HepG2 (cell line): Measurements from ENCODE around the gene PRRC2A. TPM values are rescaled to one million over a fixed set of nuclear protein-coding genes. Genes with fewer than 3 reads are reported as not detected.

ENCODE experiments used
- KDM4B ChIP-seq: sonication (generic); formaldehyde crosslinking; IDR thresholded peaks from 2 replicates; pipeline ENCODE4 v1.4.0; 2020; ENCODE audit warnings: missing genetic modification reagents
- PHB2 ChIP-seq: fragments of 450-650 bp; IDR thresholded peaks from 2 replicates; pipeline ENCODE4 v1.6.1; 2018; ENCODE audit not compliant: partially characterized antibody
- TFDP1 ChIP-seq: IDR thresholded peaks from 2 replicates; pipeline ENCODE4 v1.6.1; 2016; ENCODE audit warnings: missing compliant biosample characterization, missing genetic modification reagents, borderline replicate concordance
- TFDP2 ChIP-seq: sonication (generic); formaldehyde crosslinking; IDR thresholded peaks from 2 replicates; pipeline ENCODE4 v1.4.0; 2020; ENCODE audit warnings: missing genetic modification reagents
- ZBTB33 ChIP-seq: sonication (generic); formaldehyde crosslinking; IDR thresholded peaks from 2 replicates; pipeline ENCODE4 v1.4.0; 2020; ENCODE audit warnings: missing genetic modification reagents
- ZNF138 ChIP-seq: sonication (generic); formaldehyde crosslinking; IDR thresholded peaks from 2 replicates; pipeline ENCODE4 v1.5.0; 2020; ENCODE audit warnings: mild to moderate bottlenecking, low read depth, missing genetic modification reagents
- ZNF24 ChIP-seq: fragments of 450-650 bp; IDR thresholded peaks from 2 replicates; pipeline ENCODE4 v1.6.1; 2017; ENCODE audit warnings: antibody characterized with exemption, mild to moderate bottlenecking
- ZNF318 ChIP-seq: sonication (generic); formaldehyde crosslinking; IDR thresholded peaks from 2 replicates; pipeline ENCODE4 v1.4.0; 2020; ENCODE audit warnings: mild to moderate bottlenecking, missing genetic modification reagents
- ZNF354B ChIP-seq: sonication (generic); formaldehyde crosslinking; IDR thresholded peaks from 2 replicates; pipeline ENCODE4 v1.8.0; 2022; ENCODE audit warnings: mild to moderate bottlenecking, missing genetic modification reagents
- ZNF451 ChIP-seq: sonication (generic); formaldehyde crosslinking; IDR thresholded peaks from 2 replicates; pipeline ENCODE4 v1.5.0; 2020; ENCODE audit warnings: mild to moderate bottlenecking, missing genetic modification reagents
- polyA plus RNA-seq, 8 experiments: library from polyadenylated mRNA; depleted of rRNA in 3 of 8; stranded (reverse) in 7 of 8; unstranded in 1 of 8; fragments of >200 nt; fragmentation: Illumina TruSeq in 4 of 8; extraction: Trizol in 4 of 8; gene quantifications; 2 replicates each; pipeline versions ENCODE4 v1.2.1 to v1.2.3, GENCODE V29; 2011 to 2016; ENCODE audit warnings: low read depth in 4 of 8, missing spikeins in 1 of 8, mixed read lengths in 1 of 8; ENCODE audit not compliant: insufficient read depth in 1 of 8
- total RNA-seq, 5 experiments: library from RNA; depleted of rRNA; stranded (reverse); fragments of >200 nt; fragmentation: Illumina TruSeq; extraction: Trizol; gene quantifications; 2 replicates each; pipeline ENCODE4 v1.2.3, GENCODE V29; 2016; ENCODE audit warnings: low read depth in 1 of 5
- TF ChIP-seq, protein P1 (sequence below): sonication (generic); formaldehyde crosslinking; IDR thresholded peaks from 2 replicates; pipeline ENCODE4 v1.4.0; 2020; ENCODE audit warnings: missing genetic modification reagents
- TF ChIP-seq, protein P2 (sequence below): sonication (generic); formaldehyde crosslinking; IDR thresholded peaks from 2 replicates; pipeline ENCODE4 v1.4.0; 2020; ENCODE audit warnings: mild to moderate bottlenecking, missing genetic modification reagents

Gene PRRC2A
- total and polyA plus RNA-seq, 2 of the 13 experiments (the other 11 are each of a cell fraction or from before 2014, with no cell fraction given): 38.9 to 47.4 TPM

GRCh38 chr6:31580807-31581433, 39.6 kb upstream of the PRRC2A start (continued):
- TF ChIP-seq ZNF318 (CRISPR knock-in tag) (no peak), ZNF451 (CRISPR knock-in tag) (peak; percentile 38; the same call in 1 of the 2 replicates), TFDP1 (0 out of 2 replicates have a peak, but pooled peaks have one; percentile 51), TFDP2 (CRISPR knock-in tag) (peak; percentile 75), PHB2 (no peak), KDM4B (CRISPR knock-in tag) (peak; percentile 81), ZNF354B (CRISPR knock-in tag) (no peak), ZNF138 (CRISPR knock-in tag) (no peak), ZBTB33 (CRISPR knock-in tag) (peak; percentile 69), ZNF24 (no peak)
- TF ChIP-seq, protein P1, sequence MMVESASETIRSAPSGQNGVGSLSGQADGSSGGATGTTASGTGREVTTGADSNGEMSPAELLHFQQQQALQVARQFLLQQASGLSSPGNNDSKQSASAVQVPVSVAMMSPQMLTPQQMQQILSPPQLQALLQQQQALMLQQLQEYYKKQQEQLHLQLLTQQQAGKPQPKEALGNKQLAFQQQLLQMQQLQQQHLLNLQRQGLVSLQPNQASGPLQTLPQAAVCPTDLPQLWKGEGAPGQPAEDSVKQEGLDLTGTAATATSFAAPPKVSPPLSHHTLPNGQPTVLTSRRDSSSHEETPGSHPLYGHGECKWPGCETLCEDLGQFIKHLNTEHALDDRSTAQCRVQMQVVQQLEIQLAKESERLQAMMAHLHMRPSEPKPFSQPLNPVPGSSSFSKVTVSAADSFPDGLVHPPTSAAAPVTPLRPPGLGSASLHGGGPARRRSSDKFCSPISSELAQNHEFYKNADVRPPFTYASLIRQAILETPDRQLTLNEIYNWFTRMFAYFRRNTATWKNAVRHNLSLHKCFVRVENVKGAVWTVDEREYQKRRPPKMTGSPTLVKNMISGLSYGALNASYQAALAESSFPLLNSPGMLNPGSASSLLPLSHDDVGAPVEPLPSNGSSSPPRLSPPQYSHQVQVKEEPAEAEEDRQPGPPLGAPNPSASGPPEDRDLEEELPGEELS (CRISPR knock-in tag): peak; percentile 11; the same call in 1 of the 2 replicates
- TF ChIP-seq, protein P2, sequence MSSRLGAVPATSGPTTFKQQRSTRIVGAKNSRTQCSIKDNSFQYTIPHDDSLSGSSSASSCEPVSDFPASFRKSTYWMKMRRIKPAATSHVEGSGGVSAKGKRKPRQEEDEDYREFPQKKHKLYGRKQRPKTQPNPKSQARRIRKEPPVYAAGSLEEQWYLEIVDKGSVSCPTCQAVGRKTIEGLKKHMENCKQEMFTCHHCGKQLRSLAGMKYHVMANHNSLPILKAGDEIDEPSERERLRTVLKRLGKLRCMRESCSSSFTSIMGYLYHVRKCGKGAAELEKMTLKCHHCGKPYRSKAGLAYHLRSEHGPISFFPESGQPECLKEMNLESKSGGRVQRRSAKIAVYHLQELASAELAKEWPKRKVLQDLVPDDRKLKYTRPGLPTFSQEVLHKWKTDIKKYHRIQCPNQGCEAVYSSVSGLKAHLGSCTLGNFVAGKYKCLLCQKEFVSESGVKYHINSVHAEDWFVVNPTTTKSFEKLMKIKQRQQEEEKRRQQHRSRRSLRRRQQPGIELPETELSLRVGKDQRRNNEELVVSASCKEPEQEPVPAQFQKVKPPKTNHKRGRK (CRISPR knock-in tag): no peak
